Measurements from ENCODE around the gene HUS1B. TPM values are rescaled to one million over a fixed set of nuclear protein-coding genes. Genes with fewer than 3 reads are reported as not detected.

HUS1B gene
- total RNA-seq, 1 experiment from 2014 or later, result 0.79 TPM

GRCh38 chr6:613981-614380 lies 42.9 kb downstream of the HUS1B start:
- H3K4me1 ChIP-seq, result peaks cover 5% of the 10 kb centered on the region; the same call in 1 of the 2 replicates
- H3K36me3 Mint-ChIP-seq (ENCODE audit: insufficient read depth, unreplicated experiment), result peaks cover 12% of the 10 kb centered on the region
- intact Hi-C loops (cut with micrococcal nuclease; ENCODE audit: unreplicated experiment), result no loop called here
- H3K4me3 Mint-ChIP-seq (ENCODE audit: unreplicated experiment), result no peak overlapping the region
- no peaks in the 10 kb centered on the region for H3K27me3 ChIP-seq (replicated peaks; ENCODE audit: control insufficient read depth, insufficient read depth, low read length)
- TF ChIP-seq CTCF (IDR thresholded peaks at IDR 0.05; ENCODE audit: insufficient read depth in 1 of 2, low read depth in 1 of 2, low read length in 1 of 2, severe bottlenecking in 1 of 2, unreplicated experiment in 1 of 2), result no peak
- H3K4me3 ChIP-seq (ENCODE audit: low read depth, low read length), result no peak overlapping the region
- no TSS peak for BruUV-seq (replicated peaks)
- H3K4me1 Mint-ChIP-seq (ENCODE audit: low read depth, unreplicated experiment), result peaks cover 11% of the 10 kb centered on the region
- DNase-seq, result no peak
- no peaks in the 10 kb centered on the region for H3K27me3 Mint-ChIP-seq (ENCODE audit: insufficient read depth, unreplicated experiment)
- H3K9me3 Mint-ChIP-seq (ENCODE audit: unreplicated experiment), result no peaks in the 10 kb centered on the region
- ChIA-PET POLR2A (no interaction called here), CTCF (no interaction called here)
- no peak overlapping the region for H3K27ac Mint-ChIP-seq (ENCODE audit: unreplicated experiment)
- no peaks in the 10 kb centered on the region for H3K9me3 ChIP-seq
- H3K36me3 ChIP-seq (ENCODE audit: control insufficient read depth, insufficient read depth, low read length), result no peaks in the 10 kb centered on the region

GRCh38 chr6:611928-612327 lies 45.0 kb downstream of the HUS1B start:
- no peaks in the 10 kb centered on the region for H3K27me3 ChIP-seq (replicated peaks; ENCODE audit: control insufficient read depth, insufficient read depth, low read length)
- CTCF ChIA-PET, result no interaction called here
- no peak overlapping the region for H3K4me3 Mint-ChIP-seq (ENCODE audit: unreplicated experiment)
- no TSS peak for BruUV-seq (replicated peaks)
- H3K4me1 ChIP-seq, result peaks cover 5% of the 10 kb centered on the region; the same call in 1 of the 2 replicates
- no peaks in the 10 kb centered on the region for H3K36me3 ChIP-seq (ENCODE audit: control insufficient read depth, insufficient read depth, low read length)
- intact Hi-C loops (cut with micrococcal nuclease; ENCODE audit: unreplicated experiment), result no loop called here
- no peak overlapping the region for H3K27ac Mint-ChIP-seq (ENCODE audit: unreplicated experiment)
- no peak overlapping the region for H3K4me3 ChIP-seq (ENCODE audit: low read depth, low read length)
- no peaks in the 10 kb centered on the region for H3K9me3 ChIP-seq
- peaks cover 11% of the 10 kb centered on the region for H3K4me1 Mint-ChIP-seq (ENCODE audit: low read depth, unreplicated experiment)
- POLR2A ChIA-PET, result no interaction called here
- no peak for TF ChIP-seq CTCF (IDR thresholded peaks at IDR 0.05; ENCODE audit: insufficient read depth in 1 of 2, low read depth in 1 of 2, low read length in 1 of 2, severe bottlenecking in 1 of 2, unreplicated experiment in 1 of 2)
- no peak for DNase-seq
- no peaks in the 10 kb centered on the region for H3K9me3 Mint-ChIP-seq (ENCODE audit: unreplicated experiment)
- H3K36me3 Mint-ChIP-seq (ENCODE audit: insufficient read depth, unreplicated experiment), result peaks cover 17% of the 10 kb centered on the region
- no peaks in the 10 kb centered on the region for H3K27me3 Mint-ChIP-seq (ENCODE audit: insufficient read depth, unreplicated experiment)

- Mint-ChIP-seq H3K9me3 (ENCODE audit: unreplicated experiment) (no peaks in the 10 kb centered on the region), H3K27me3 (ENCODE audit: insufficient read depth, unreplicated experiment) (no peaks in the 10 kb centered on the region), H3K36me3 (ENCODE audit: insufficient read depth, unreplicated experiment) (peaks cover 24% of the 10 kb centered on the region), H3K27ac (ENCODE audit: unreplicated experiment) (no peak overlapping the region), H3K4me3 (ENCODE audit: unreplicated experiment) (no peak overlapping the region), H3K4me1 (ENCODE audit: low read depth, unreplicated experiment) (peaks cover 11% of the 10 kb centered on the region)
- H3K9me3 ChIP-seq, result no peaks in the 10 kb centered on the region
- CTCF ChIA-PET, result no interaction called here
- H3K36me3 ChIP-seq (ENCODE audit: control insufficient read depth, insufficient read depth, low read length), result no peaks in the 10 kb centered on the region
- no peak for DNase-seq
- TF ChIP-seq CTCF (IDR thresholded peaks at IDR 0.05; ENCODE audit: insufficient read depth in 1 of 2, low read depth in 1 of 2, low read length in 1 of 2, severe bottlenecking in 1 of 2, unreplicated experiment in 1 of 2), result no peak
- H3K27me3 ChIP-seq (replicated peaks; ENCODE audit: control insufficient read depth, insufficient read depth, low read length), result no peaks in the 10 kb centered on the region
- H3K4me3 ChIP-seq (ENCODE audit: low read depth, low read length), result no peak overlapping the region
- intact Hi-C loops (cut with micrococcal nuclease; ENCODE audit: unreplicated experiment), result no loop called here
- H3K4me1 ChIP-seq, result peaks cover 5% of the 10 kb centered on the region; the same call in 1 of the 2 replicates
- BruUV-seq (replicated peaks), result no TSS peak
- POLR2A ChIA-PET, result no interaction called here
Observed at GRCh38 chr6:610882-611281, 46.0 kb downstream of the HUS1B start.

Measured in Caco-2 (cell line).